Astrocyte (in vitro differentiated cells and primary cell): ENCODE data around the gene PCBP3.

Experiments
- EZH2 ChIP-seq: IDR thresholded peaks from 2 replicates; pipeline ENCODE4 v1.6.1; 2012; ENCODE audit warnings: mild to moderate bottlenecking, low read length, inconsistent platforms; ENCODE audit not compliant: insufficient read depth
- TF ChIP-seq, protein P1 (sequence below): IDR thresholded peaks from 2 replicates; pipeline ENCODE4 v1.5.1; 2011; ENCODE audit warnings: low read depth, mild to moderate bottlenecking, inconsistent platforms, low read length, moderate library complexity; ENCODE audit not compliant: insufficient read depth

DNA sequence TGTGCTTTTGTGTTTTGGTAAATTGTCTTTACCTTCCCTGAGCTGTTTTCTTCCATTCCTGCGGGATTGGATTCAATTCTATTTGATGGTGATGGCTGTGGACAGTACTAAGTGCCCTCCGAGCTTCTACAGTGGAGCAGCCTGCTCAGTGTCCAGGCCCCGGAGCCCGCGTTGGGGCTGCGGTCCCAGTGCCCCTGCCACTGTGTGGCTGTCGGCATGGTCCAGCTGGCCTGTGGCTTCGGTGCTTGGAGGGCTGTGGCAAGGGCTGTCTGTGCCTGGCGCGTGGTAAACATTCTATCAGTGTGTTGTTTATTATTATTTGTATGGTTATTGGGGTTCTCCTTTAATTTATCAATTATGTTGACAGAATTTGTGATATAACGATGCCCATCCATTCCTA is 228.9 kb downstream of the PCBP3 start:
- TF ChIP-seq, protein P1, sequence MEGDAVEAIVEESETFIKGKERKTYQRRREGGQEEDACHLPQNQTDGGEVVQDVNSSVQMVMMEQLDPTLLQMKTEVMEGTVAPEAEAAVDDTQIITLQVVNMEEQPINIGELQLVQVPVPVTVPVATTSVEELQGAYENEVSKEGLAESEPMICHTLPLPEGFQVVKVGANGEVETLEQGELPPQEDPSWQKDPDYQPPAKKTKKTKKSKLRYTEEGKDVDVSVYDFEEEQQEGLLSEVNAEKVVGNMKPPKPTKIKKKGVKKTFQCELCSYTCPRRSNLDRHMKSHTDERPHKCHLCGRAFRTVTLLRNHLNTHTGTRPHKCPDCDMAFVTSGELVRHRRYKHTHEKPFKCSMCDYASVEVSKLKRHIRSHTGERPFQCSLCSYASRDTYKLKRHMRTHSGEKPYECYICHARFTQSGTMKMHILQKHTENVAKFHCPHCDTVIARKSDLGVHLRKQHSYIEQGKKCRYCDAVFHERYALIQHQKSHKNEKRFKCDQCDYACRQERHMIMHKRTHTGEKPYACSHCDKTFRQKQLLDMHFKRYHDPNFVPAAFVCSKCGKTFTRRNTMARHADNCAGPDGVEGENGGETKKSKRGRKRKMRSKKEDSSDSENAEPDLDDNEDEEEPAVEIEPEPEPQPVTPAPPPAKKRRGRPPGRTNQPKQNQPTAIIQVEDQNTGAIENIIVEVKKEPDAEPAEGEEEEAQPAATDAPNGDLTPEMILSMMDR: no peak
- TF ChIP-seq EZH2: no peak
